ENCODE measurements around the gene GPR65.

The GPR65 gene, protein sequence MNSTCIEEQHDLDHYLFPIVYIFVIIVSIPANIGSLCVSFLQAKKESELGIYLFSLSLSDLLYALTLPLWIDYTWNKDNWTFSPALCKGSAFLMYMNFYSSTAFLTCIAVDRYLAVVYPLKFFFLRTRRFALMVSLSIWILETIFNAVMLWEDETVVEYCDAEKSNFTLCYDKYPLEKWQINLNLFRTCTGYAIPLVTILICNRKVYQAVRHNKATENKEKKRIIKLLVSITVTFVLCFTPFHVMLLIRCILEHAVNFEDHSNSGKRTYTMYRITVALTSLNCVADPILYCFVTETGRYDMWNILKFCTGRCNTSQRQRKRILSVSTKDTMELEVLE

DNA sequence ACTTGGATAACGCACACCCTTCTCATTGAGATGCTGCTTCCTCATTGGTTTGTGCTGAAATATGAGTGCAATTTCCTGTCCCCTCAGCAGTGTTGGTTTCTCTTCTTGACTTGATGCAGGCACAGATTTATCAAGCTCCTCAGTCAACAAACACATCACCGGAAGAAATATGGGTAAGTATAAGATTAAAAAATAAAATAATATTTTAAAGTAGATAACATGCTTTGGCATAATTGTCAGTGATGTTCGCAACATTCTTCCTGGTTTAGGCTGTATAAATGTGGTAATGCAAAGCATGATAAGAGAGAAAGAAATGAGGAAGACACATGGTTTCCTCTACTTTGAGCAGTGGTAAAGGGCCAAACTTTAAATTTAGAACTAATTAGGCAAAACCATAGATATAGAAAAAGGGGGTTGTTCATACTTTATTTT is at the start of gene GPR65:
GPR65 (plus strand) TSS at position 86 of the 432 bp plus-strand sequence. CDS start 5,713 bp downstream, outside the sequence.
- H3K9me3 Mint-ChIP-seq = no peaks in the 10 kb centered on the region
- H3K27ac Mint-ChIP-seq = peak within 1 kb of the TSS; percentile 94
- peak within 1 kb of the TSS; percentile 91 for H3K4me3 Mint-ChIP-seq
- H3K27me3 Mint-ChIP-seq (ENCODE audit: low read depth) = no peaks in the 10 kb centered on the region
- H3K4me1 Mint-ChIP-seq (ENCODE audit: low read depth) = peaks cover 54% of the 10 kb centered on the region
- peaks cover 33% of the 10 kb centered on the region for H3K36me3 Mint-ChIP-seq (ENCODE audit: low read depth)

GRCh38 chr14:87955501-87955900 is 49.4 kb upstream of the GPR65 start:
- Mint-ChIP-seq H3K4me3 (no peak overlapping the region), H3K9me3 (no peaks in the 10 kb centered on the region), H3K27me3 (ENCODE audit: low read depth) (no peaks in the 10 kb centered on the region), H3K36me3 (ENCODE audit: low read depth) (peaks cover 28% of the 10 kb centered on the region), H3K4me1 (ENCODE audit: low read depth) (peaks cover 28% of the 10 kb centered on the region), H3K27ac (no peak overlapping the region)

- Mint-ChIP-seq H3K9me3 (no peaks in the 10 kb centered on the region), H3K27ac (no peak overlapping the region), H3K4me3 (no peak overlapping the region), H3K27me3 (ENCODE audit: low read depth) (no peaks in the 10 kb centered on the region), H3K4me1 (ENCODE audit: low read depth) (peaks cover 10% of the 10 kb centered on the region), H3K36me3 (ENCODE audit: low read depth) (peaks cover 49% of the 10 kb centered on the region)
Observed at GRCh38 chr14:87960013-87960787, 44.7 kb upstream of the GPR65 start.

GRCh38 chr14:87961246-87961645 is 43.7 kb upstream of the GPR65 start:
- Mint-ChIP-seq H3K4me1 (ENCODE audit: low read depth) (peaks cover 5% of the 10 kb centered on the region), H3K9me3 (no peaks in the 10 kb centered on the region), H3K4me3 (no peak overlapping the region), H3K27me3 (ENCODE audit: low read depth) (no peaks in the 10 kb centered on the region), H3K36me3 (ENCODE audit: low read depth) (peaks cover 49% of the 10 kb centered on the region), H3K27ac (no peak overlapping the region)

DNA sequence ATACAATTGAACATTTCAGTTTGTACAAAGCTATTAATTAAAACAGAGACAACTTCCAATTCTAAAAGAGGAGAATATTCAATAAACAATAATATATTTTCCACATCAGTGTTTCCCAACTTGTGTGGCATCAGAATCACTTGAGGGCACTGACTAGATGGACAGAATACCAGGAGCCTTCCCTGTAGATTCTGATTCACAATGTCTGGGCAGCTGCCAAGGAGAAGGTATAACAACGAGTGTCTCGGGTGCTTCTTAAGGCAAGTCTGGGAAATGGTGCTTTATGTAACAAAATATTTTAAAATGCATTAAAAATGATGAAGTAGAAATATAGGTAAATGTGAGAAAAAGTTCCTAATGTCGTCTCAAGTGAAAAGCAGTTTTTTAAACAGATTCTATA is 38.1 kb upstream of the GPR65 start:
- H3K4me3 Mint-ChIP-seq = no peak overlapping the region
- H3K9me3 Mint-ChIP-seq = no peaks in the 10 kb centered on the region
- H3K4me1 Mint-ChIP-seq (ENCODE audit: low read depth) = no peaks in the 10 kb centered on the region
- H3K36me3 Mint-ChIP-seq (ENCODE audit: low read depth) = peaks cover 32% of the 10 kb centered on the region
- H3K27me3 Mint-ChIP-seq (ENCODE audit: low read depth) = no peaks in the 10 kb centered on the region
- H3K27ac Mint-ChIP-seq = no peak overlapping the region

- H3K36me3 Mint-ChIP-seq (ENCODE audit: low read depth) = peaks cover 29% of the 10 kb centered on the region
- no peaks in the 10 kb centered on the region for H3K9me3 Mint-ChIP-seq
- H3K4me3 Mint-ChIP-seq = no peak overlapping the region
- no peak overlapping the region for H3K27ac Mint-ChIP-seq
- H3K4me1 Mint-ChIP-seq (ENCODE audit: low read depth) = no peaks in the 10 kb centered on the region
- no peaks in the 10 kb centered on the region for H3K27me3 Mint-ChIP-seq (ENCODE audit: low read depth)
Observed at GRCh38 chr14:87967496-87967895, 37.4 kb upstream of the GPR65 start.

GRCh38 chr14:87971010-87971409 is 33.9 kb upstream of the GPR65 start:
- Mint-ChIP-seq H3K4me1 (ENCODE audit: low read depth) (no peaks in the 10 kb centered on the region), H3K9me3 (no peaks in the 10 kb centered on the region), H3K27me3 (ENCODE audit: low read depth) (no peaks in the 10 kb centered on the region), H3K27ac (no peak overlapping the region), H3K36me3 (ENCODE audit: low read depth) (peaks cover 27% of the 10 kb centered on the region), H3K4me3 (no peak overlapping the region)

- Mint-ChIP-seq H3K9me3 (no peaks in the 10 kb centered on the region), H3K4me3 (no peak overlapping the region), H3K27me3 (ENCODE audit: low read depth) (no peaks in the 10 kb centered on the region), H3K36me3 (ENCODE audit: low read depth) (peaks cover 26% of the 10 kb centered on the region), H3K4me1 (ENCODE audit: low read depth) (no peaks in the 10 kb centered on the region), H3K27ac (no peak overlapping the region)
Observed at GRCh38 chr14:87975636-87976035, 29.3 kb upstream of the GPR65 start.

DNA sequence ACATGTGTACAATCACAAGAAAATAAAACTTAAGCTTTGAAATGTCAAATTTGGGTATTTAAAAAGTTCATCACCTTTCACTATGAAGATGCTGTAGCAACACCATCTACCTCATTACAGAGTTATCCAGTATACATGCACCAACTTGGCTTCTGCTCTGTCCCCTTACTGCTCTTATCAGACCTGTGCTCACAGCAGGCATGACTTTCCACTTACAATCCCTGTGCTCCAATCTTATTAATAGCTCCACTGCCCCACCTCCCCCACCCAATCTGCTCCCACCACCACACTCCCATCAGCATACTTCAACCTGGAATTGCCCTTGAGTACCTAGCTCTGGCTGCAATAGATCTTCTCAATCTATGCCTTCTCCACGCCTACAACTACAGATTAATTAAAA is 25.2 kb upstream of the GPR65 start:
- no peaks in the 10 kb centered on the region for H3K27me3 Mint-ChIP-seq (ENCODE audit: low read depth)
- peaks cover 2% of the 10 kb centered on the region for H3K4me1 Mint-ChIP-seq (ENCODE audit: low read depth)
- no peak overlapping the region for H3K27ac Mint-ChIP-seq
- H3K36me3 Mint-ChIP-seq (ENCODE audit: low read depth) = peaks cover 30% of the 10 kb centered on the region
- no peak overlapping the region for H3K4me3 Mint-ChIP-seq
- no peaks in the 10 kb centered on the region for H3K9me3 Mint-ChIP-seq

GRCh38 chr14:87989221-87989955 is 15.5 kb upstream of the GPR65 start:
- peaks cover 16% of the 10 kb centered on the region for H3K36me3 Mint-ChIP-seq (ENCODE audit: low read depth)
- no peaks in the 10 kb centered on the region for H3K9me3 Mint-ChIP-seq
- no peak overlapping the region for H3K4me3 Mint-ChIP-seq
- no peak overlapping the region for H3K27ac Mint-ChIP-seq
- H3K27me3 Mint-ChIP-seq (ENCODE audit: low read depth) = no peaks in the 10 kb centered on the region
- peaks cover 38% of the 10 kb centered on the region for H3K4me1 Mint-ChIP-seq (ENCODE audit: low read depth)

DNA sequence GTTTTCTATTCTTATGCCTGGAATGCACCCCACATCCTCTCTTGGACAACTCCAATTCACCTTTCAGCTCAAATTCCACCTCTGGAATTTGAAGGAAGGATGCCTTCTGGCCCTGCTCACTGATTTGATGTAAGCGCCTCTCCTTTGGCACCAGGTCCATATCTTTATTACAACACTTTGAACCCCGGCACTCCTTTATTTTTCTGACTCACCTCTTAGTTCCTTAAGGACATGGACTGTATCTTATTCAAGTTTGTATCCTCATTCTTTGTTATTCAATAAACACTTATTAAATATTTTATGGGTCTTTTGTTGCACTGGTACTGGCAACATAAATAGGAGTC is 15.0 kb upstream of the GPR65 start:
- Mint-ChIP-seq H3K27me3 (ENCODE audit: low read depth) (no peaks in the 10 kb centered on the region), H3K9me3 (no peaks in the 10 kb centered on the region), H3K4me3 (no peak overlapping the region), H3K27ac (no peak overlapping the region), H3K4me1 (ENCODE audit: low read depth) (peaks cover 43% of the 10 kb centered on the region), H3K36me3 (ENCODE audit: low read depth) (peaks cover 16% of the 10 kb centered on the region)

DNA sequence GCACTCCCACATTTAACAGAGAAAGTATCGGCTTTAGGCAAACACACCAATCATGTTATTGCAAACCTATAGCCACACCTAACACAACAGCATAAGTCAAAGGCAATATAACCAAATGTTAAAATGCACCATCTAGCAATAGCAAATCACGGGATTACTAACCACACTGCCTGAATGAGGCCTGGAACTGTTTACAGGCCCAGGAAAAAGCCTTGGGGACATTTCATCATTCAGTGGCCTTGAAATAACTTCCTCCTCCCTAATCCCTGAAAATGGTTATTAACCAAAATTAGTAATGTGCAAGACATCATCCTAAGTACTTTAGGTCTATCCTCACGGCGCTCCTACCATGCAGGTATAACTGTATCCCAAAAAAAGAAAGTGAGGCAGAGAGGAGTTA is 14.3 kb upstream of the GPR65 start:
- Mint-ChIP-seq H3K4me3 (no peak overlapping the region), H3K4me1 (ENCODE audit: low read depth) (peaks cover 50% of the 10 kb centered on the region), H3K9me3 (no peaks in the 10 kb centered on the region), H3K27me3 (ENCODE audit: low read depth) (no peaks in the 10 kb centered on the region), H3K27ac (peak overlapping the region; percentile 18), H3K36me3 (ENCODE audit: low read depth) (peaks cover 18% of the 10 kb centered on the region)

DNA sequence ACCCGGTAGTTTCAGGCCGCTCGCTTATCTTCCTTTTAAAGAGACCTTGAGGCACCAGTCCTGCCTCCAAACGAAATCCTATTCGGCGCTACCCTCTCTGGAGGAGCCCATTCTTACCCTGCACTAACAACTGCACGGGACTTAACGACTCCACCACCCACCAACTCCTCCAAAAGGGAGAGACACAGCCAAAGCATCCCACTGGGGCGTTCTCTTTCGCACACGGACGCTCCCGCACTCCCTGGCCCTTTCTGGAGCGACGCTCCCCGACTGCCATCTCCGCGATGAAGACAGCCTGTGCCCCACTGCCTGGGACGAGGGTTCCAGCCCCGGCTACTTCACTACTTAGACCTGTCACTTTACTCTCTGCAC is 12.6 kb upstream of the GPR65 start:
- H3K9me3 Mint-ChIP-seq = no peaks in the 10 kb centered on the region
- peaks cover 58% of the 10 kb centered on the region for H3K4me1 Mint-ChIP-seq (ENCODE audit: low read depth)
- H3K4me3 Mint-ChIP-seq = peak overlapping the region; percentile 99
- peak overlapping the region; percentile 99 for H3K27ac Mint-ChIP-seq
- no peaks in the 10 kb centered on the region for H3K27me3 Mint-ChIP-seq (ENCODE audit: low read depth)
- H3K36me3 Mint-ChIP-seq (ENCODE audit: low read depth) = peaks cover 9% of the 10 kb centered on the region

DNA sequence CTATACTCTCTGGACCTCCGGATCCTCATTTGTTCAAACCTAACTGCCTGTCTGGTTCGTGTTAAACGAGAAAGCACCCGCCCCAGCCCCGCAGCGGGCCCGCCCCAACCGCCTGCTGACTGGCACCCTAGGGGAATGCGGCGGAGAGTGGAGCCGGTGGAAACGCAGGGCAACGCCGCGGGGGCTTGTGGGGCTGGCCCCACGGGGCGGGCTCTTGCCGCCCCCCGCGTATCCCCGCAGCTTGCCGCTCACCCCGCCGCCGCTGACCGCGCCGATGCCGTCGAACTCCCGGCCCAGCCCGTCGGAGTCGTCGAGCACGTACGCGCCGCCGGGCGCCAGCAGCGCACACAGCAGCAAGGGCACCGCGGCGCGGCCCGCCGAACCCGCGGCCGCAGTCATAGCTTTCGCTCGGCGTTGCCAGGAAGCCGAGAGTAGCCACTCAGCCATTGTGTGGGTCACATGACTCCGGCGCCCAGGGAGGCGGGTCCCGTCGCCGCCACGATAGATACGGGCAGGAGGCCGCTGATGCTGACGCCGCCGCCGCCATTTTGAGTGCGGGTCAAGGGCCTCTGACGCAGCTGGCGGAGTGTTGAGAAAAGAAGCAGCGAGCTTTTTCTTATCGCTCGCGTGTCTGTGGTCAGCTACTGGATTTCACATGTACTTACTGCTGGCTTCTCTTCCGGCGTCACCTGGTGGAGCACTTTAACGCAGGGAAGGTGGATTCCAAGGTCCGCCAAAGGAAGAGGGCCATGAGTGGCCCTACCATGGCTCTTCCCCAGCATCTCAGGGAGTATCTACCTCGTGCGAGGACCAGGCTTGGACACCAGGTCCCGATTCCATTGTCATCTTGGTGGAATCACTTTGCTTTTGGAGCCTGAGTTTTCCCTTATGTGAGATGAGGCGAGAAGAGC is 12.0 kb upstream of the GPR65 start, which contains the start of gene GALC:
GALC (minus strand) TSS at position 465 of the 911 bp plus-strand sequence; CDS start at position 447, 18 bp downstream.
- no peaks in the 10 kb centered on the region for H3K27me3 Mint-ChIP-seq (ENCODE audit: low read depth)
- H3K27ac Mint-ChIP-seq = peak within 1 kb of the TSS; percentile 99
- peaks cover 9% of the 10 kb centered on the region for H3K36me3 Mint-ChIP-seq (ENCODE audit: low read depth)
- peak within 1 kb of the TSS; percentile 99 for H3K4me3 Mint-ChIP-seq
- no peaks in the 10 kb centered on the region for H3K9me3 Mint-ChIP-seq
- peaks cover 58% of the 10 kb centered on the region for H3K4me1 Mint-ChIP-seq (ENCODE audit: low read depth)
